ENCODE results near the gene TACC2. TPM values are rescaled to one million over a fixed set of nuclear protein-coding genes. Genes with fewer than 3 reads are reported as not detected.
"Not testable (repeated sequence)": the region's sequence is repeated elsewhere in the genome, so short reads cannot be mapped to it uniquely, and the experiment has no call there.

Gene TACC2
- not detected for total RNA-seq

GRCh38 chr10:121988361-121989324 is at the start of gene TACC2:
TSS of gene TACC2 (plus strand) at chr10:121989163. CDS start at chr10:122021982, 32,819 bp downstream.
- H3K27me3 Mint-ChIP-seq: peaks cover 7% of the 10 kb centered on the region
- H3K4me3 Mint-ChIP-seq: no peak within 1 kb of the TSS
- DNase-seq: no peak
- ChIA-PET CTCF (no interaction called here), POLR2A (no interaction called here)
- H3K9me3 Mint-ChIP-seq: peaks cover 14% of the 10 kb centered on the region
- H3K27ac Mint-ChIP-seq: no peak within 1 kb of the TSS
- H3K4me1 Mint-ChIP-seq: peaks cover 2% of the 10 kb centered on the region
- no peaks in the 10 kb centered on the region for H3K36me3 Mint-ChIP-seq (ENCODE audit: low read depth)

GRCh38 chr10:121941532-121941931 is 47.4 kb upstream of the TACC2 start:
- no peaks in the 10 kb centered on the region for H3K36me3 Mint-ChIP-seq (ENCODE audit: low read depth)
- no peak for DNase-seq
- H3K27ac Mint-ChIP-seq: no peak overlapping the region
- H3K4me3 Mint-ChIP-seq: no peak overlapping the region
- CTCF ChIA-PET: no interaction called here
- H3K4me1 Mint-ChIP-seq: no peaks in the 10 kb centered on the region
- H3K27me3 Mint-ChIP-seq: peaks cover 4% of the 10 kb centered on the region
- no peaks in the 10 kb centered on the region for H3K9me3 Mint-ChIP-seq
- POLR2A ChIA-PET: no interaction called here

GRCh38 chr10:121942749-121943416 is 46.1 kb upstream of the TACC2 start:
- H3K27ac Mint-ChIP-seq: no peak overlapping the region
- no peaks in the 10 kb centered on the region for H3K4me1 Mint-ChIP-seq
- H3K27me3 Mint-ChIP-seq: peaks cover 4% of the 10 kb centered on the region
- no peaks in the 10 kb centered on the region for H3K36me3 Mint-ChIP-seq (ENCODE audit: low read depth)
- DNase-seq: no peak
- POLR2A ChIA-PET: no interaction called here
- no peak overlapping the region for H3K4me3 Mint-ChIP-seq
- H3K9me3 Mint-ChIP-seq: no peaks in the 10 kb centered on the region
- CTCF ChIA-PET: no interaction called here

- H3K4me3 Mint-ChIP-seq: no peak overlapping the region
- H3K4me1 Mint-ChIP-seq: no peaks in the 10 kb centered on the region
- no peak for DNase-seq
- H3K27ac Mint-ChIP-seq: no peak overlapping the region
- no peaks in the 10 kb centered on the region for H3K27me3 Mint-ChIP-seq
- CTCF ChIA-PET: no interaction called here
- POLR2A ChIA-PET: interaction anchor here (0.7 kb wide), 1 partner anchor 27 kb away, joined by 3 read pairs; no protein-coding TSS in a partner anchor
- H3K9me3 Mint-ChIP-seq: no peaks in the 10 kb centered on the region
- no peaks in the 10 kb centered on the region for H3K36me3 Mint-ChIP-seq (ENCODE audit: low read depth)
These were observed 41.3 kb upstream of the TACC2 start for GRCh38 chr10:121947343-121948330.

GRCh38 chr10:121949049-121949448 is 39.9 kb upstream of the TACC2 start:
- Mint-ChIP-seq H3K4me1 (no peaks in the 10 kb centered on the region), H3K27ac (no peak overlapping the region), H3K36me3 (ENCODE audit: low read depth) (peaks cover 2% of the 10 kb centered on the region), H3K27me3 (no peaks in the 10 kb centered on the region), H3K4me3 (no peak overlapping the region), H3K9me3 (no peaks in the 10 kb centered on the region)
- POLR2A ChIA-PET: interaction anchor here (1.1 kb wide), 1 partner anchor 28 kb away, joined by 3 read pairs; no protein-coding TSS in a partner anchor
- DNase-seq: no peak
- CTCF ChIA-PET: no interaction called here

GRCh38 chr10:121949451-121949850 is 39.5 kb upstream of the TACC2 start:
- no peaks in the 10 kb centered on the region for H3K27me3 Mint-ChIP-seq
- ChIA-PET POLR2A (interaction anchor here (1.1 kb wide), 1 partner anchor 28 kb away, joined by 3 read pairs; no protein-coding TSS in a partner anchor), CTCF (no interaction called here)
- H3K4me3 Mint-ChIP-seq: no peak overlapping the region
- no peak overlapping the region for H3K27ac Mint-ChIP-seq
- no peak for DNase-seq
- no peaks in the 10 kb centered on the region for H3K9me3 Mint-ChIP-seq
- H3K36me3 Mint-ChIP-seq (ENCODE audit: low read depth): peaks cover 2% of the 10 kb centered on the region
- H3K4me1 Mint-ChIP-seq: no peaks in the 10 kb centered on the region

- H3K9me3 Mint-ChIP-seq: no peaks in the 10 kb centered on the region
- H3K36me3 Mint-ChIP-seq (ENCODE audit: low read depth): peaks cover 22% of the 10 kb centered on the region
- CTCF ChIA-PET: no interaction called here
- H3K4me1 Mint-ChIP-seq: no peaks in the 10 kb centered on the region
- H3K4me3 Mint-ChIP-seq: no peak overlapping the region
- POLR2A ChIA-PET: interaction anchor here (1.1 kb wide), 1 partner anchor 24 kb away, joined by 3 read pairs; no protein-coding TSS in a partner anchor
- H3K27me3 Mint-ChIP-seq: no peaks in the 10 kb centered on the region
- no peak overlapping the region for H3K27ac Mint-ChIP-seq
- no peak for DNase-seq
These were observed 36.7 kb upstream of the TACC2 start for GRCh38 chr10:121952226-121952625.

GRCh38 chr10:121956111-121957061 is 32.6 kb upstream of the TACC2 start:
- H3K9me3 Mint-ChIP-seq: no peaks in the 10 kb centered on the region
- H3K36me3 Mint-ChIP-seq (ENCODE audit: low read depth): peaks cover 43% of the 10 kb centered on the region
- H3K27ac Mint-ChIP-seq: no peak overlapping the region
- ChIA-PET POLR2A (no interaction called here), CTCF (no interaction called here)
- no peak for DNase-seq
- no peak overlapping the region for H3K4me3 Mint-ChIP-seq
- H3K27me3 Mint-ChIP-seq: no peaks in the 10 kb centered on the region
- no peaks in the 10 kb centered on the region for H3K4me1 Mint-ChIP-seq

GRCh38 chr10:121959671-121960070 is 29.3 kb upstream of the TACC2 start:
- Mint-ChIP-seq H3K36me3 (ENCODE audit: low read depth) (peaks cover 46% of the 10 kb centered on the region), H3K4me1 (no peaks in the 10 kb centered on the region), H3K27ac (no peak overlapping the region), H3K9me3 (no peaks in the 10 kb centered on the region), H3K27me3 (no peaks in the 10 kb centered on the region), H3K4me3 (no peak overlapping the region)
- ChIA-PET CTCF (no interaction called here), POLR2A (no interaction called here)
- DNase-seq: no peak

GRCh38 chr10:121961456-121961855 is 27.5 kb upstream of the TACC2 start:
- POLR2A ChIA-PET: no interaction called here
- H3K4me3 Mint-ChIP-seq: no peak overlapping the region
- no peak for DNase-seq
- H3K4me1 Mint-ChIP-seq: no peaks in the 10 kb centered on the region
- CTCF ChIA-PET: no interaction called here
- no peaks in the 10 kb centered on the region for H3K9me3 Mint-ChIP-seq
- H3K27me3 Mint-ChIP-seq: no peaks in the 10 kb centered on the region
- peaks cover 44% of the 10 kb centered on the region for H3K36me3 Mint-ChIP-seq (ENCODE audit: low read depth)
- H3K27ac Mint-ChIP-seq: no peak overlapping the region

GRCh38 chr10:121965996-121966395 is 23.0 kb upstream of the TACC2 start:
- peaks cover 36% of the 10 kb centered on the region for H3K36me3 Mint-ChIP-seq (ENCODE audit: low read depth)
- ChIA-PET POLR2A (interaction anchor here (0.8 kb wide), 1 partner anchor 8 kb away, joined by 3 read pairs; no protein-coding TSS in a partner anchor), CTCF (no interaction called here)
- H3K4me3 Mint-ChIP-seq: no peak overlapping the region
- no peaks in the 10 kb centered on the region for H3K27me3 Mint-ChIP-seq
- H3K4me1 Mint-ChIP-seq: no peaks in the 10 kb centered on the region
- no peak overlapping the region for H3K27ac Mint-ChIP-seq
- DNase-seq: no peak
- no peaks in the 10 kb centered on the region for H3K9me3 Mint-ChIP-seq

- Mint-ChIP-seq H3K4me1 (peaks cover 17% of the 10 kb centered on the region), H3K36me3 (ENCODE audit: low read depth) (peaks cover 47% of the 10 kb centered on the region)
- DNase-seq, H3K27me3 Mint-ChIP-seq, POLR2A ChIA-PET, H3K4me3 Mint-ChIP-seq, H3K27ac Mint-ChIP-seq, H3K9me3 Mint-ChIP-seq: not testable (repeated sequence)
- CTCF ChIA-PET: interaction anchor here (1.0 kb wide), 1 partner anchor 8 kb away, joined by 3 read pairs; no protein-coding TSS in a partner anchor
These were observed 19.9 kb upstream of the TACC2 start for GRCh38 chr10:121969086-121969485.

Data from activated CD4-positive, alpha-beta memory T cell treated with anti-CD3 and anti-CD28 coated beads, Interleukin-2, amount 10 ng/mL, durations not matched to agents 7 days and 5 days (primary cell).